Liver (tissue), 3 donors: ENCODE data around the gene TNFRSF1B.

Experiments
- CTCF ChIP-seq: fragments of 150-350 bp; IDR thresholded peaks from 2 replicates; pipeline ENCODE4 v1.5.1; 2017; ENCODE audit warnings: improper control_type of control experiment, low read depth, low read length; ENCODE audit not compliant: missing input control
- EGR1 ChIP-seq, 2 donors: IDR thresholded peaks; 2 replicates each; pipeline ENCODE4 v1.6.1; 2016 to 2018; ENCODE audit warnings: antibody characterized with exemption in 2 of 2, low read depth in 2 of 2
- MAX ChIP-seq: IDR thresholded peaks from 2 replicates; pipeline ENCODE4 v1.6.1; 2016; ENCODE audit warnings: antibody characterized with exemption
- SP1 ChIP-seq: IDR thresholded peaks from 2 replicates; pipeline ENCODE4 v1.6.1; 2018; ENCODE audit warnings: antibody characterized with exemption, mild to moderate bottlenecking
- YY1 ChIP-seq: IDR thresholded peaks from 2 replicates; pipeline ENCODE4 v1.6.1; 2016; ENCODE audit warnings: antibody characterized with exemption, mild to moderate bottlenecking
- ZBTB33 ChIP-seq: IDR thresholded peaks from 2 replicates; pipeline ENCODE4 v1.6.1; 2016; ENCODE audit warnings: antibody characterized with exemption
- donor health status: healthy.
- donor health status: healthy.

- TF ChIP-seq YY1: no peak
- no peak for TF ChIP-seq EGR1 (IDR thresholded peaks at IDR 0.05; ENCODE audit: low read depth in 2 of 2)
- no peak for TF ChIP-seq SP1
- no peak for TF ChIP-seq CTCF
- TF ChIP-seq ZBTB33: no peak
- TF ChIP-seq MAX: no peak
Observed at GRCh38 chr1:12172042-12172851, 5.5 kb downstream of the TNFRSF1B start.
